Esophagus muscularis mucosa (tissue), 4 donors: ENCODE data around the gene TTF1. TPM values are rescaled to one million over a fixed set of nuclear protein-coding genes. Genes with fewer than 3 reads are reported as not detected.
"Not testable (repeated sequence)": the region's sequence is repeated elsewhere in the genome, so short reads cannot be mapped to it uniquely, and the experiment has no call there.

Experiments used
- DNase-seq: peaks from one replicate; pipeline ENCODE4 v3.0.0-alpha.2; 2017; ENCODE audit errors: extremely low spot score
- H3K27ac ChIP-seq, 4 donors: fragments of 200-600 bp; sonication (generic); replicated peaks in 1 of 4; 1 replicate in 3 of 4; 2 replicates in 1 of 4; pipeline ENCODE4 v1.5.1; 2016 to 2019; ENCODE audit warnings: mild to moderate bottlenecking in 1 of 4
- H3K27me3 ChIP-seq, 4 donors: fragments of 200-600 bp; sonication (generic); one replicate each; pipeline versions ENCODE4 v1.5.1 to v1.6.0; 2016 to 2019
- H3K36me3 ChIP-seq, 4 donors: fragments of 200-600 bp; sonication (generic); one replicate each; pipeline ENCODE4 v1.5.1; 2016 to 2019
- H3K4me1 ChIP-seq, 4 donors: fragments of 200-600 bp; sonication (generic); one replicate each; pipeline ENCODE4 v1.5.1; 2016 to 2019
- H3K4me3 ChIP-seq, 4 donors: fragments of 200-600 bp; sonication (generic); 1 replicate in 2 of 4; 2 replicates in 2 of 4; pipeline ENCODE4 v1.5.1; 2016 to 2019; ENCODE audit warnings: mild to moderate bottlenecking in 4 of 4, moderate library complexity in 1 of 4
- H3K9me3 ChIP-seq, 4 donors: fragments of 200-600 bp; sonication (generic); 1 replicate in 3 of 4; 2 replicates in 1 of 4; pipeline ENCODE4 v1.5.1; 2016 to 2019
- CTCF ChIP-seq, 3 experiments: fragments of 200-600 bp in 2 of 3; fragments of 450-650 bp in 1 of 3; sonication (generic) in 2 of 3; IDR thresholded peaks; one replicate each; pipeline ENCODE4 v1.5.1; 2017 to 2019; ENCODE audit warnings: antibody characterized with exemption in 3 of 3, mild to moderate bottlenecking in 2 of 3, moderate library complexity in 1 of 3
- EP300 ChIP-seq: sonication (generic); formaldehyde crosslinking; IDR thresholded peaks from one replicate; pipeline ENCODE4 v1.6.1; 2017; ENCODE audit warnings: antibody characterized with exemption
- POLR2A ChIP-seq: fragments of 450-650 bp; IDR thresholded peaks from one replicate; pipeline ENCODE4 v1.6.1; 2017; ENCODE audit warnings: antibody characterized with exemption, moderate library complexity, mild to moderate bottlenecking, low read depth
- POLR2AphosphoS5 ChIP-seq, 2 donors: sonication (generic); formaldehyde crosslinking; IDR thresholded peaks; one replicate each; pipeline ENCODE4 v1.6.1; 2017; ENCODE audit warnings: antibody characterized with exemption in 2 of 2
- WGBS: methylation state at CpG from one replicate; pipeline ENCODE4 v1.1.5; 2018; 5-methylcytosine and 5-hydroxymethylcytosine counted together
- intact Hi-C: fragments of 100-400 bp; cut with DNase I; formaldehyde crosslinking; loops from one replicate; pipeline ENCODE4 v1.15.1; 2023
- total RNA-seq, 4 donors: library from RNA; depleted of rRNA; stranded (reverse); fragments of >200 nt; gene quantifications; one replicate each; pipeline versions ENCODE4 v1.1.0 to v1.2.1, GENCODE V29; 2016

The TTF1 gene
- total RNA-seq, 4 donors from 2014 or later = 9.6 to 17.2 (median 12.8) TPM

GRCh38 chr9:132387133-132387532 is 19.5 kb downstream of the TTF1 start:
- Histone ChIP-seq H3K9me3 (no peaks in the 10 kb centered on the region), H3K4me3 (no peak overlapping the region), H3K36me3 (peaks cover 72 to 100% (median 90%) of the 10 kb centered on the region in 4 donors), H3K27me3 (no peaks in the 10 kb centered on the region), H3K27ac (no peak overlapping the region), H3K4me1 (no peaks in the 10 kb centered on the region)
- no peak for DNase-seq
- TF ChIP-seq CTCF (IDR thresholded peaks at IDR 0.05) (no peak), EP300 (no peak), POLR2A (no peak), POLR2AphosphoS5 (IDR thresholded peaks at IDR 0.05) (no peak)
- intact Hi-C loops = no loop called here
- WGBS = 86% methylated on average over 3 of the region's 7 CpGs

- Histone ChIP-seq H3K9me3 (no peaks in the 10 kb centered on the region), H3K4me3 (no peak overlapping the region), H3K27me3 (no peaks in the 10 kb centered on the region), H3K36me3 (peaks cover 50 to 100% (median 82%) of the 10 kb centered on the region in 4 donors), H3K4me1 (no peaks in the 10 kb centered on the region), H3K27ac (no peak overlapping the region)
- WGBS = 94% methylated on average over 8 of the region's 8 CpGs
- no peak for DNase-seq
- TF ChIP-seq POLR2AphosphoS5 (IDR thresholded peaks at IDR 0.05) (no peak), EP300 (no peak), POLR2A (no peak), CTCF (IDR thresholded peaks at IDR 0.05) (no peak)
- intact Hi-C loops = no loop called here
Measured at GRCh38 chr9:132384376-132384775, 22.3 kb downstream of the TTF1 start.

DNA sequence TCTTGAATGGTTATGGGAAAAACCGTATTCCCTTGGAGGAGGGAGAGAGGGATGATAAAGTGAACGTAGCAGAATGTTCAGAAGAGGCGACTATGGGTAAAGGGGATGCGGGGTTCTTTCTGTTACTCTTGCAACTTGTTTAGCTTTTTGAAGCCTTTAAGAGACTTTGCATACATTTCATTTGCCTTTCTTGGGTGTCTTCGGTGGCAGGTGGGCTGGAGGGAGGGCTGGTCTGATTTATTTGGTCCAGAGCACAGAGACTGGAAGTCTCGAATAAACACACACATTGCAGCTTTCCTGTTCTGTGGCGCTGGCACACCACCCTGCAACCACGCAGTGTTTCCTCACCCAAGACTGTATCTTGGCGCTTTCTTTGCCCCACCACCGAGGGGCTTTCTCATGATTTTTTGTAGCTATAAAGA is 23.2 kb downstream of the TTF1 start:
- H3K9me3 ChIP-seq = no peaks in the 10 kb centered on the region
- H3K36me3 ChIP-seq = peaks cover 50 to 100% (median 83%) of the 10 kb centered on the region in 4 donors
- no peaks in the 10 kb centered on the region for H3K27me3 ChIP-seq
- H3K4me3 ChIP-seq = no peak overlapping the region
- DNase-seq = no peak
- intact Hi-C loops = no loop called here
- no peak overlapping the region for H3K27ac ChIP-seq
- TF ChIP-seq POLR2AphosphoS5 (IDR thresholded peaks at IDR 0.05) (no peak), CTCF (IDR thresholded peaks at IDR 0.05) (no peak), POLR2A (no peak), EP300 (no peak)
- H3K4me1 ChIP-seq = no peaks in the 10 kb centered on the region
- WGBS = 86% methylated on average over 10 of the region's 10 CpGs

DNA sequence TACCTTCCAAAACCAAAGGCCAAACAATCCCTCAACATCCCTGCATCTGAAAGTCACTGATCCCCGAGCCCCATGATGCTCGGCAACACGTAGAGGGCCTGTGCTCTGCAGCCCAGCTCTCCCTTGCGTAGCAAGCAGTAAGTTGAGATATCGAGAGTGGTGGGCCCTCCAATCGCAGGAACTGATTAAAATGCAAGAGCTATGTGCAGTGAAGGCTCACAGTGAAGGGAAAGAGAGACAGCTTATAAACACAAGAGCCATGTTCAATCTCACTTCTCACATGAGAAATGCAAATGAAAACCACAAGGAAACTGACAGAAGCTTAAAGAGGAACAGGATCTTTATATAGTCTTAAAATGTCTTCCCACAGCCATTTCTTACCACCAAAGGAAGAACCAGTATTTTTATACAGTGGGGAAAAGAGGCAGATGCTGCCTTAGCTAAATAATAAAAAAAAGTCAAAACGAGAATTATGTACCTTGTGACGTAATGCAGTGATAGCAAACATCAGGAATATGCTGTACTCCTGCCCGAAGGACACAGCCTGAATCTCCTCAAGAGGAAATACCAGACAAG is 24.6 kb downstream of the TTF1 start:
- Histone ChIP-seq H3K4me1 (no peaks in the 10 kb centered on the region), H3K27me3 (no peaks in the 10 kb centered on the region), H3K27ac (no peak overlapping the region), H3K4me3 (no peak overlapping the region), H3K36me3 (peaks cover 40 to 100% (median 83%) of the 10 kb centered on the region in 4 donors), H3K9me3 (no peaks in the 10 kb centered on the region)
- intact Hi-C loops = no loop called here
- no peak for DNase-seq
- WGBS = 94% methylated on average over 9 of the region's 9 CpGs
- no peak for TF ChIP-seq POLR2AphosphoS5 (IDR thresholded peaks at IDR 0.05)
- no peak for TF ChIP-seq POLR2A
- TF ChIP-seq CTCF (IDR thresholded peaks at IDR 0.05) = no peak
- TF ChIP-seq EP300 = no peak

- intact Hi-C loops, H3K9me3 ChIP-seq, H3K27ac ChIP-seq, H3K27me3 ChIP-seq, DNase-seq, H3K4me3 ChIP-seq, H3K4me1 ChIP-seq: not testable (repeated sequence)
- H3K36me3 ChIP-seq = peaks cover 16 to 88% (median 72%) of the 10 kb centered on the region in 4 donors
- WGBS = 90% methylated on average over 3 of the region's 3 CpGs
Measured at GRCh38 chr9:132378416-132378815, 28.2 kb downstream of the TTF1 start.

- 88% methylated on average over 2 of the region's 2 CpGs for WGBS
- intact Hi-C loops, H3K4me3 ChIP-seq, H3K9me3 ChIP-seq, H3K4me1 ChIP-seq, H3K27me3 ChIP-seq, DNase-seq, H3K27ac ChIP-seq: not testable (repeated sequence)
- peaks cover 16 to 82% (median 68%) of the 10 kb centered on the region in 4 donors for H3K36me3 ChIP-seq
Measured at GRCh38 chr9:132377769-132378168, 28.9 kb downstream of the TTF1 start.
